ENCODE measurements around the gene ACTL7A.

Gene ACTL7A

GRCh38 chr9:108904161-108904560 is 42.1 kb downstream of the ACTL7A start:
- H3K9ac ChIP-seq (ENCODE audit: low read depth, low read length) = no peak overlapping the region
- no peaks in the 10 kb centered on the region for H3K27me3 ChIP-seq (ENCODE audit: control insufficient read depth, insufficient read depth, low read length)
- H3K4me3 ChIP-seq (ENCODE audit: low read depth, low read length) = no peak overlapping the region
- H3K9me3 ChIP-seq (ENCODE audit: control insufficient read depth, insufficient read depth, low read length) = no peaks in the 10 kb centered on the region
- H3K4me1 ChIP-seq (ENCODE audit: control insufficient read depth, insufficient read depth, low read length) = no peaks in the 10 kb centered on the region
- peaks cover 35% of the 10 kb centered on the region for H3K36me3 ChIP-seq (ENCODE audit: control insufficient read depth, insufficient read depth, low read length)

GRCh38 chr9:108905494-108905893 is 43.4 kb downstream of the ACTL7A start:
- Histone ChIP-seq H3K9ac (ENCODE audit: low read depth, low read length) (no peak overlapping the region), H3K27me3 (ENCODE audit: control insufficient read depth, insufficient read depth, low read length) (no peaks in the 10 kb centered on the region), H3K4me1 (ENCODE audit: control insufficient read depth, insufficient read depth, low read length) (no peaks in the 10 kb centered on the region), H3K4me3 (ENCODE audit: low read depth, low read length) (no peak overlapping the region), H3K9me3 (ENCODE audit: control insufficient read depth, insufficient read depth, low read length) (no peaks in the 10 kb centered on the region), H3K36me3 (ENCODE audit: control insufficient read depth, insufficient read depth, low read length) (peaks cover 34% of the 10 kb centered on the region)

GRCh38 chr9:108910402-108910801 is 48.3 kb downstream of the ACTL7A start:
- Histone ChIP-seq H3K4me1 (ENCODE audit: control insufficient read depth, insufficient read depth, low read length) (no peaks in the 10 kb centered on the region), H3K9me3 (ENCODE audit: control insufficient read depth, insufficient read depth, low read length) (no peaks in the 10 kb centered on the region), H3K36me3 (ENCODE audit: control insufficient read depth, insufficient read depth, low read length) (peaks cover 37% of the 10 kb centered on the region)

DNA sequence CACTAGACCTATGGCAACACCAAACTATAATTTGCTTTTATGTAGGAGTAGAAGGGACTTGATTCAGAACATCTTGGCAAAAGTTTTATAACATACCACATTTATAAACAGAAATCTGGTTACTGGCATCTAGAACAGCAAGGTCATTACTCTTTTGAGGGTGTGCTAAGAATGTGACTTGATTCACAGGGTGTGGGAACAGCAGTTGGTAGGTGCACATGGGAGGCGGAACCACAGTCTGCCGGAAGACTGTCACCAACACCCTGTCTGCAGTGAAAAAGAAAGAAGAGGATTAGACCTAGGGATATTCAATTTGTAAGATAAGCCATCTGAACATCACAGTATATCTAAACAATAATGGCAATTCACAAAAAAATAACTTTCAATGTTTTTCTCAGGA is 48.8 kb downstream of the ACTL7A start:
- Histone ChIP-seq H3K36me3 (ENCODE audit: control insufficient read depth, insufficient read depth, low read length) (peaks cover 39% of the 10 kb centered on the region), H3K9ac (ENCODE audit: low read depth, low read length) (no peak overlapping the region)

More at GRCh38 chr9:108910402-108910801, 48.3 kb downstream of the ACTL7A start:
- Histone ChIP-seq H3K4me3 (ENCODE audit: low read depth, low read length) (no peak overlapping the region), H3K9ac (ENCODE audit: low read depth, low read length) (no peak overlapping the region), H3K27me3 (ENCODE audit: control insufficient read depth, insufficient read depth, low read length) (no peaks in the 10 kb centered on the region)

DNA sequence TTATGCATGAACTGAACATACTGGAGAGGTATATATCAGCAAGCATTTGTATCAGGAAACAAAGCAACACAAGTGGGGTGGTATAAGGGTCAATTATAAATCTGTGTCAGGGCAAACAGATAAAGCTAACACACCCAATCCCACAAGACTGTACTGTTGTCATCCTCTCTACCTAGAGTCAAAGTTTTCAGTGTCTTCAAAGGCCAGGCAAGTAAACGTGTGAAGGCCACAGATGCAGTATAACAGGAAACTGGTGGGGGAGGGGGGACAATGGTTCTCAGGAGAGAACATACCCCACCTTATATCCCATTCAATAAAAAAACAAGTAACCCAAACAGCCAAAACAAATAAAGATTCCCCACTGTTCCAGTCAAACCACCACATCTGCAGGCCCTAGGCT is 49.8 kb downstream of the ACTL7A start:
- peaks cover 39% of the 10 kb centered on the region for H3K36me3 ChIP-seq (ENCODE audit: control insufficient read depth, insufficient read depth, low read length)

More for the DNA sequence above, 48.8 kb downstream of the ACTL7A start:
- Histone ChIP-seq H3K4me3 (ENCODE audit: low read depth, low read length) (no peak overlapping the region), H3K4me1 (ENCODE audit: control insufficient read depth, insufficient read depth, low read length) (no peaks in the 10 kb centered on the region), H3K27me3 (ENCODE audit: control insufficient read depth, insufficient read depth, low read length) (no peaks in the 10 kb centered on the region), H3K9me3 (ENCODE audit: control insufficient read depth, insufficient read depth, low read length) (no peaks in the 10 kb centered on the region)

More for the DNA sequence above, 49.8 kb downstream of the ACTL7A start:
- Histone ChIP-seq H3K4me3 (ENCODE audit: low read depth, low read length) (no peak overlapping the region), H3K9ac (ENCODE audit: low read depth, low read length) (no peak overlapping the region), H3K4me1 (ENCODE audit: control insufficient read depth, insufficient read depth, low read length) (no peaks in the 10 kb centered on the region), H3K27me3 (ENCODE audit: control insufficient read depth, insufficient read depth, low read length) (no peaks in the 10 kb centered on the region), H3K9me3 (ENCODE audit: control insufficient read depth, insufficient read depth, low read length) (no peaks in the 10 kb centered on the region)

All from iPS-15b (cell line).